ENCODE measurements around the gene APIP.

DNA sequence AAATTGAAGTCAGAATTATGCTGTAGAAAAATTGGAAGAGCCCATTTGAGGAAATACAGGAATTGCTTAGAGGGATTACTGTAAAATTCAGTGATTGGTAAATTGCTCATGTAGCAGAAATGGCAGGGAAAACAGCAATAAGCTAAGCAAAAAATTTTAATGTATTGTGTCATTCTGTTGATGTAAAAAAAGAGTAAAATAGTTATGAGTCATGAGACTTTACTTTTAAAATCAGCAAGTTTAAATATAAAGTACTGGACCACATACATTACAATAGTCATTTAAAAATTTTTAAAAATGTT is 10.6 kb upstream of the APIP start:
- TF ChIP-seq CTCF (IDR thresholded peaks at IDR 0.05) (no peak), POLR2A (IDR thresholded peaks at IDR 0.05) (no peak), POLR2AphosphoS5 (IDR thresholded peaks at IDR 0.05) (no peak), EP300 (IDR thresholded peaks at IDR 0.05) (no peak)

Measured in stomach (tissue), 4 donors.